ENCODE results near the gene TSPO. TPM values are rescaled to one million over a fixed set of nuclear protein-coding genes. Genes with fewer than 3 reads are reported as not detected.
"Not testable (repeated sequence)": the region's sequence is repeated elsewhere in the genome, so short reads cannot be mapped to it uniquely, and the experiment has no call there.

TSPO gene
- total RNA-seq (2014; rRNA removed; shearing (Covaris generic)) (42.5 and 44.7 TPM in 2 replicates), polyA plus RNA-seq (2016; fragmentation: Nextera tagmentation; extraction: Ambion mirVana) (32.3 and 34.6 TPM in 2 replicates)
- long read RNA-seq, transcript TSPO-202 (4 exons, 881 nt): major isoform, 32 of 42 reads
- long read RNA-seq, partial matches to known transcripts: 7 of 42 reads
- long read RNA-seq, other reads (novel, unspliced or antisense): 2 of 42 reads

GRCh38 chr22:43151251-43152002 lies at the start of gene TSPO:
TSS of gene TSPO (plus strand) at chr22:43151559. CDS start at chr22:43159239, 7,680 bp downstream.
- H4K20me1 ChIP-seq (replicated peaks; ENCODE audit: insufficient read depth): no peaks in the 10 kb centered on the region
- H3F3A ChIP-seq (replicated peaks; ENCODE audit: low read depth): no peaks in the 10 kb centered on the region; the same call in 1 of the 2 replicates
- Mint-ChIP-seq H3K4me3 (peak within 1 kb of the TSS; percentile 78), H3K9me3 (no peaks in the 10 kb centered on the region), H3K27me3 (ENCODE audit: insufficient read depth, low read depth, poor library complexity) (peaks cover 20% of the 10 kb centered on the region), H3K27ac (no peak within 1 kb of the TSS), H3K36me3 (ENCODE audit: low read depth) (no peaks in the 10 kb centered on the region), H3K4me1 (peaks cover 2% of the 10 kb centered on the region)
- ATAC-seq (peak; percentile 69), DNase-seq (ENCODE audit: low spot score) (peak; percentile 57)
- peak within 1 kb of the TSS; percentile 65 for H3K4me3 ChIP-seq
- H3K36me3 ChIP-seq (ENCODE audit: insufficient read depth): no peaks in the 10 kb centered on the region
- no peak within 1 kb of the TSS for H3K27ac ChIP-seq (ENCODE audit: low read depth)
- H3K4me1 ChIP-seq (ENCODE audit: insufficient read depth): no peaks in the 10 kb centered on the region
- H3K79me2 ChIP-seq (replicated peaks; ENCODE audit: insufficient read depth): no peaks in the 10 kb centered on the region
- no peaks in the 10 kb centered on the region for H3K9me2 ChIP-seq (ENCODE audit: insufficient read depth)
- H2AFZ ChIP-seq: peak within 1 kb of the TSS; percentile 97
- TF ChIP-seq JUNB (IDR thresholded peaks at IDR 0.05; ENCODE audit: unreplicated experiment): no peak
- no peak for TF ChIP-seq STAT1 (IDR thresholded peaks at IDR 0.05; ENCODE audit: unreplicated experiment)
- TF ChIP-seq POLR2AphosphoS5 (IDR thresholded peaks at IDR 0.05; ENCODE audit: low read depth): peak; percentile 40; the same call in 1 of the 2 replicates
- no peak for TF ChIP-seq CTCF (conservative IDR thresholded peaks at IDR 0.05; ENCODE audit: low read depth in 2 of 2)
- no peak for TF ChIP-seq ZNF331 (CRISPR knock-in tag; IDR thresholded peaks at IDR 0.05; ENCODE audit: low read depth)
- H3K27me3 ChIP-seq (ENCODE audit: insufficient read depth): peaks cover 17% of the 10 kb centered on the region
- H3K4me2 ChIP-seq: peak within 1 kb of the TSS; percentile 86

- not testable (repeated sequence) for H4K20me1 ChIP-seq (replicated peaks; ENCODE audit: insufficient read depth); H3K27ac ChIP-seq (ENCODE audit: low read depth); H3K4me3 Mint-ChIP-seq; ATAC-seq; H3F3A ChIP-seq (replicated peaks; ENCODE audit: low read depth); DNase-seq (ENCODE audit: low spot score); H3K9me3 Mint-ChIP-seq; H3K36me3 Mint-ChIP-seq (ENCODE audit: low read depth); H3K36me3 ChIP-seq (ENCODE audit: insufficient read depth); H3K4me3 ChIP-seq; H3K9me2 ChIP-seq (ENCODE audit: insufficient read depth); H3K4me1 ChIP-seq (ENCODE audit: insufficient read depth); H3K27ac Mint-ChIP-seq; H3K4me2 ChIP-seq; H2AFZ ChIP-seq; H3K79me2 ChIP-seq (replicated peaks; ENCODE audit: insufficient read depth); H3K4me1 Mint-ChIP-seq
- H3K27me3 ChIP-seq (ENCODE audit: insufficient read depth): peaks cover 13% of the 10 kb centered on the region
- H3K27me3 Mint-ChIP-seq (ENCODE audit: insufficient read depth, low read depth, poor library complexity): peaks cover 16% of the 10 kb centered on the region
Observed at GRCh38 chr22:43104056-43104625, 47.2 kb upstream of the TSPO start.

- not testable (repeated sequence) for H3K4me1 ChIP-seq (ENCODE audit: insufficient read depth); H3K79me2 ChIP-seq (replicated peaks; ENCODE audit: insufficient read depth); H2AFZ ChIP-seq; H3K4me3 Mint-ChIP-seq; H3F3A ChIP-seq (replicated peaks; ENCODE audit: low read depth); H3K36me3 Mint-ChIP-seq (ENCODE audit: low read depth); H3K27ac Mint-ChIP-seq; H3K4me2 ChIP-seq; H3K9me2 ChIP-seq (ENCODE audit: insufficient read depth); H3K4me1 Mint-ChIP-seq; H3K27ac ChIP-seq (ENCODE audit: low read depth); H3K36me3 ChIP-seq (ENCODE audit: insufficient read depth); H4K20me1 ChIP-seq (replicated peaks; ENCODE audit: insufficient read depth); DNase-seq (ENCODE audit: low spot score); H3K4me3 ChIP-seq; ATAC-seq; H3K9me3 Mint-ChIP-seq
- H3K27me3 Mint-ChIP-seq (ENCODE audit: insufficient read depth, low read depth, poor library complexity): peaks cover 21% of the 10 kb centered on the region
- peaks cover 20% of the 10 kb centered on the region for H3K27me3 ChIP-seq (ENCODE audit: insufficient read depth)
Observed at GRCh38 chr22:43104950-43105349, 46.4 kb upstream of the TSPO start.
